Stimulated activated naive CD4-positive, alpha-beta T cell treated with Interleukin-2 at 50 U/mL for 16 hours (primary cell): ENCODE measurements around the gene GSX1.

Source experiments
- DNase-seq: peaks from one replicate; lab custom pipeline; 2025; lab: John Stamatoyannopoulos, UW

The GSX1 gene

GRCh38 chr13:27834095-27834494 is 41.8 kb downstream of the GSX1 start:
- no peak for DNase-seq

GRCh38 chr13:27835799-27836198 is 43.5 kb downstream of the GSX1 start:
- no peak for DNase-seq

GRCh38 chr13:27839809-27840467 is 47.7 kb downstream of the GSX1 start:
- no peak for DNase-seq

- DNase-seq = no peak
These were observed 50.3 kb downstream of the GSX1 start for GRCh38 chr13:27842571-27842970.
